ENCODE data around the gene HRH4.

- TF ChIP-seq SMC3 (IDR thresholded peaks at IDR 0.05; ENCODE audit: low read depth, low read length) (no peak), CTCF (IDR thresholded peaks at IDR 0.05) (no peak), MXI1 (IDR thresholded peaks at IDR 0.05; ENCODE audit: low read depth, low read length) (no peak), IRF3 (IDR thresholded peaks at IDR 0.05; ENCODE audit: low read depth, low read length) (no peak), SIN3A (IDR thresholded peaks at IDR 0.05; ENCODE audit: borderline replicate concordance, low read depth, low read length) (no peak), POLR2AphosphoS5 (IDR thresholded peaks at IDR 0.05; ENCODE audit: low read depth, low read length) (no peak), PBX3 (IDR thresholded peaks at IDR 0.05) (no peak), ELF1 (IDR thresholded peaks at IDR 0.05) (no peak), MEF2A (IDR thresholded peaks at IDR 0.05; ENCODE audit: borderline replicate concordance, low read depth) (no peak), REST (IDR thresholded peaks at IDR 0.05; ENCODE audit: low read depth, low read length) (no peak), YY1 (IDR thresholded peaks at IDR 0.05; ENCODE audit: low read depth) (no peak), RAD21 (IDR thresholded peaks at IDR 0.05; ENCODE audit: low read length) (no peak), TAF1 (IDR thresholded peaks at IDR 0.05; ENCODE audit: borderline replicate concordance, low read depth, low read length) (no peak), MAX (IDR thresholded peaks at IDR 0.05; ENCODE audit: low read depth) (no peak)
These were observed 34.1 kb downstream of the HRH4 start for GRCh38 chr18:24494586-24494985.
